Mucosa of stomach (tissue), 1 donor: ENCODE results near the gene GNG3.
A peak's percentile ranks its signal among the peaks of the same experiment; 100 is the strongest.
"Not testable (repeated sequence)": the region's sequence is repeated elsewhere in the genome, so short reads cannot be mapped to it uniquely, and the experiment has no call there.

ENCODE experiments used
- H3K27me3 ChIP-seq: one replicate; pipeline ENCODE4 v1.7.0; 2013; ENCODE audit warnings: mild to moderate bottlenecking, low read length; ENCODE audit not compliant: control insufficient read depth, insufficient read depth
- H3K36me3 ChIP-seq: one replicate; pipeline ENCODE4 v1.7.0; 2013; ENCODE audit warnings: low read length; ENCODE audit not compliant: control insufficient read depth, insufficient read depth
- H3K4me1 ChIP-seq: one replicate; pipeline ENCODE4 v1.7.0; 2013; ENCODE audit warnings: mild to moderate bottlenecking, low read length; ENCODE audit not compliant: control insufficient read depth, insufficient read depth
- H3K4me3 ChIP-seq: one replicate; pipeline ENCODE4 v1.7.0; 2013; ENCODE audit warnings: low read length
- H3K9ac ChIP-seq: one replicate; pipeline ENCODE4 v1.7.0; 2013; ENCODE audit warnings: mild to moderate bottlenecking, low read length, moderate library complexity
- H3K9me3 ChIP-seq: one replicate; pipeline ENCODE4 v1.7.0; 2013; ENCODE audit warnings: mild to moderate bottlenecking, low read length, moderate library complexity; ENCODE audit not compliant: control insufficient read depth
- donor health status: Pancreatic carcinoma.

GNG3 gene

GRCh38 chr11:62675415-62675814 lies 32.1 kb upstream of the GNG3 start:
- not testable (repeated sequence) for H3K9me3 ChIP-seq, H3K9ac ChIP-seq, H3K27me3 ChIP-seq, H3K4me3 ChIP-seq, H3K36me3 ChIP-seq
- peaks cover 17% of the 10 kb centered on the region for H3K4me1 ChIP-seq

GRCh38 chr11:62676698-62677097 lies 30.8 kb upstream of the GNG3 start:
- no peaks in the 10 kb centered on the region for H3K27me3 ChIP-seq
- H3K4me3 ChIP-seq: no peak overlapping the region
- H3K36me3 ChIP-seq: no peaks in the 10 kb centered on the region
- no peak overlapping the region for H3K9ac ChIP-seq
- H3K4me1 ChIP-seq: peaks cover 17% of the 10 kb centered on the region
- H3K9me3 ChIP-seq: no peaks in the 10 kb centered on the region

GRCh38 chr11:62677156-62677555 lies 30.3 kb upstream of the GNG3 start:
- no peaks in the 10 kb centered on the region for H3K9me3 ChIP-seq
- no peak overlapping the region for H3K4me3 ChIP-seq
- peaks cover 17% of the 10 kb centered on the region for H3K4me1 ChIP-seq
- no peaks in the 10 kb centered on the region for H3K27me3 ChIP-seq
- H3K36me3 ChIP-seq: no peaks in the 10 kb centered on the region
- no peak overlapping the region for H3K9ac ChIP-seq

GRCh38 chr11:62677714-62678113 lies 29.8 kb upstream of the GNG3 start:
- Histone ChIP-seq H3K27me3 (no peaks in the 10 kb centered on the region), H3K4me1 (peaks cover 11% of the 10 kb centered on the region), H3K4me3 (peak overlapping the region; percentile 84), H3K36me3 (no peaks in the 10 kb centered on the region), H3K9ac (peak overlapping the region; percentile 90), H3K9me3 (no peaks in the 10 kb centered on the region)

GRCh38 chr11:62678433-62678769 lies 29.1 kb upstream of the GNG3 start:
- Histone ChIP-seq H3K4me1 (peaks cover 7% of the 10 kb centered on the region), H3K27me3 (no peaks in the 10 kb centered on the region), H3K9me3 (no peaks in the 10 kb centered on the region), H3K4me3 (peak overlapping the region; percentile 84), H3K36me3 (no peaks in the 10 kb centered on the region), H3K9ac (peak overlapping the region; percentile 90)

GRCh38 chr11:62678770-62679696 lies 28.4 kb upstream of the GNG3 start, which contains the start of gene UBXN1:
TSS of gene UBXN1 (minus strand) at chr11:62679073. CDS start at chr11:62678923, 150 bp downstream.
- Histone ChIP-seq H3K9ac (peak within 1 kb of the TSS; percentile 90), H3K4me3 (peak within 1 kb of the TSS; percentile 84), H3K36me3 (no peaks in the 10 kb centered on the region), H3K27me3 (no peaks in the 10 kb centered on the region), H3K9me3 (no peaks in the 10 kb centered on the region), H3K4me1 (peaks cover 7% of the 10 kb centered on the region)

- H3K9me3 ChIP-seq: no peaks in the 10 kb centered on the region
- no peaks in the 10 kb centered on the region for H3K36me3 ChIP-seq
Observed at GRCh38 chr11:62680825-62681240, 26.6 kb upstream of the GNG3 start.

GRCh38 chr11:62682518-62682917 lies 25.0 kb upstream of the GNG3 start:
- Histone ChIP-seq H3K9ac (no peak overlapping the region), H3K36me3 (no peaks in the 10 kb centered on the region), H3K9me3 (no peaks in the 10 kb centered on the region), H3K4me3 (no peak overlapping the region), H3K27me3 (peaks cover 3% of the 10 kb centered on the region), H3K4me1 (peaks cover 7% of the 10 kb centered on the region)

More at GRCh38 chr11:62680825-62681240, 26.6 kb upstream of the GNG3 start:
- H3K4me3 ChIP-seq: no peak overlapping the region
- H3K4me1 ChIP-seq: peaks cover 7% of the 10 kb centered on the region
- no peak overlapping the region for H3K9ac ChIP-seq
- no peaks in the 10 kb centered on the region for H3K27me3 ChIP-seq

GRCh38 chr11:62687508-62688396 lies 19.7 kb upstream of the GNG3 start:
- Histone ChIP-seq H3K36me3 (no peaks in the 10 kb centered on the region), H3K4me3 (no peak overlapping the region), H3K9ac (peak overlapping the region; percentile 23), H3K4me1 (peaks cover 12% of the 10 kb centered on the region), H3K27me3 (peaks cover 15% of the 10 kb centered on the region), H3K9me3 (no peaks in the 10 kb centered on the region)

- H3K36me3 ChIP-seq: no peaks in the 10 kb centered on the region
- no peak overlapping the region for H3K4me3 ChIP-seq
- H3K9me3 ChIP-seq: no peaks in the 10 kb centered on the region
- peaks cover 15% of the 10 kb centered on the region for H3K27me3 ChIP-seq
- peaks cover 12% of the 10 kb centered on the region for H3K4me1 ChIP-seq
- peak overlapping the region; percentile 23 for H3K9ac ChIP-seq
Observed at GRCh38 chr11:62688491-62688890, 19.0 kb upstream of the GNG3 start.

- Histone ChIP-seq H3K4me3 (no peak within 1 kb of the TSS), H3K4me1 (peaks cover 12% of the 10 kb centered on the region), H3K9ac (peak within 1 kb of the TSS; percentile 37), H3K36me3 (no peaks in the 10 kb centered on the region), H3K9me3 (no peaks in the 10 kb centered on the region), H3K27me3 (peaks cover 15% of the 10 kb centered on the region)
Observed at GRCh38 chr11:62689421-62690183, 17.9 kb upstream of the GNG3 start, which contains the start of gene LRRN4CL. TSS of gene LRRN4CL (minus strand) at chr11:62689530. CDS start at chr11:62688508, 1,022 bp downstream.
